Parathyroid adenoma (tissue), 2 donors: ENCODE data around the gene NFIC.

ENCODE experiments used
- H2AFZ ChIP-seq: fragments of 300-600 bp; sonication (generic); one replicate; pipeline ENCODE4 v1.7.0; 2017; ENCODE audit warnings: antibody characterized with exemption, mild to moderate bottlenecking
- H3K27ac ChIP-seq: fragments of 300-600 bp; sonication (generic); one replicate; pipeline ENCODE4 v1.7.0; 2017
- H3K27me3 ChIP-seq: fragments of 300-600 bp; sonication (generic); one replicate; pipeline ENCODE4 v1.7.0; 2017; ENCODE audit warnings: low read length; ENCODE audit not compliant: control insufficient read depth, insufficient read depth
- H3K36me3 ChIP-seq: fragments of 300-600 bp; sonication (generic); one replicate; pipeline ENCODE4 v1.7.0; 2017; ENCODE audit warnings: low read length; ENCODE audit not compliant: control insufficient read depth, insufficient read depth
- H3K4me1 ChIP-seq: fragments of 300-600 bp; sonication (generic); one replicate; pipeline ENCODE4 v1.7.0; 2017; ENCODE audit warnings: control low read depth
- H3K4me2 ChIP-seq: fragments of 300-600 bp; sonication (generic); one replicate; pipeline ENCODE4 v1.7.0; 2017; ENCODE audit warnings: low read length
- H3K4me3 ChIP-seq: fragments of 300-600 bp; sonication (generic); one replicate; pipeline ENCODE4 v1.7.0; 2017; ENCODE audit warnings: low read depth, low read length
- H3K79me2 ChIP-seq: fragments of 300-600 bp; sonication (generic); one replicate; pipeline ENCODE4 v1.7.0; 2017; ENCODE audit warnings: control low read depth
- H3K9ac ChIP-seq: fragments of 300-600 bp; sonication (generic); one replicate; pipeline ENCODE4 v1.7.0; 2017; ENCODE audit warnings: mild to moderate bottlenecking
- H3K9me3 ChIP-seq: fragments of 300-600 bp; sonication (generic); one replicate; pipeline ENCODE4 v1.7.0; 2017; ENCODE audit warnings: low read length; ENCODE audit not compliant: control insufficient read depth
- CTCF ChIP-seq: fragments of 300-600 bp; sonication (generic); IDR thresholded peaks from one replicate; pipeline ENCODE4 v1.7.0; 2017; ENCODE audit warnings: antibody characterized with exemption, mild to moderate bottlenecking
- donor health status: primary hyperparathyroidism.

NFIC gene

GRCh38 chr19:3343619-3344502, 22.5 kb upstream of the NFIC start:
- Histone ChIP-seq H3K4me3 (no peak overlapping the region), H3K9ac (no peak overlapping the region), H3K27ac (no peak overlapping the region), H2AFZ (no peak overlapping the region), H3K27me3 (no peaks in the 10 kb centered on the region), H3K9me3 (no peaks in the 10 kb centered on the region), H3K4me2 (no peak overlapping the region), H3K79me2 (no peaks in the 10 kb centered on the region), H3K36me3 (no peaks in the 10 kb centered on the region), H3K4me1 (no peaks in the 10 kb centered on the region)
- no peak for TF ChIP-seq CTCF

GRCh38 chr19:3344608-3345598, 21.5 kb upstream of the NFIC start:
- no peaks in the 10 kb centered on the region for H3K27me3 ChIP-seq
- no peaks in the 10 kb centered on the region for H3K4me1 ChIP-seq
- no peak for TF ChIP-seq CTCF
- no peaks in the 10 kb centered on the region for H3K36me3 ChIP-seq
- no peak overlapping the region for H3K27ac ChIP-seq
- H3K9ac ChIP-seq = no peak overlapping the region
- no peaks in the 10 kb centered on the region for H3K9me3 ChIP-seq
- H2AFZ ChIP-seq = no peak overlapping the region
- H3K4me3 ChIP-seq = no peak overlapping the region
- H3K4me2 ChIP-seq = no peak overlapping the region
- H3K79me2 ChIP-seq = no peaks in the 10 kb centered on the region

- H3K4me2 ChIP-seq = no peak overlapping the region
- no peak for TF ChIP-seq CTCF
- H3K4me3 ChIP-seq = no peak overlapping the region
- H3K79me2 ChIP-seq = no peaks in the 10 kb centered on the region
- H3K27ac ChIP-seq = no peak overlapping the region
- H3K4me1 ChIP-seq = no peaks in the 10 kb centered on the region
- no peaks in the 10 kb centered on the region for H3K36me3 ChIP-seq
- H3K27me3 ChIP-seq = no peaks in the 10 kb centered on the region
- no peak overlapping the region for H3K9ac ChIP-seq
- H2AFZ ChIP-seq = no peak overlapping the region
- no peaks in the 10 kb centered on the region for H3K9me3 ChIP-seq
These were observed 20.4 kb upstream of the NFIC start for GRCh38 chr19:3345850-3346460.

GRCh38 chr19:3346677-3347353, 19.6 kb upstream of the NFIC start:
- no peak overlapping the region for H3K9ac ChIP-seq
- no peak overlapping the region for H3K4me2 ChIP-seq
- H3K36me3 ChIP-seq = no peaks in the 10 kb centered on the region
- H3K4me3 ChIP-seq = no peak overlapping the region
- no peaks in the 10 kb centered on the region for H3K79me2 ChIP-seq
- H3K27ac ChIP-seq = no peak overlapping the region
- no peaks in the 10 kb centered on the region for H3K27me3 ChIP-seq
- H3K4me1 ChIP-seq = no peaks in the 10 kb centered on the region
- H2AFZ ChIP-seq = no peak overlapping the region
- H3K9me3 ChIP-seq = no peaks in the 10 kb centered on the region
- TF ChIP-seq CTCF = no peak
